ENCODE results near the gene SREBF2.

Gene SREBF2

GRCh38 chr22:41876675-41877074, 43.8 kb downstream of the SREBF2 start:
- DNase-seq (ENCODE audit: low spot score), result no peak

- no peak for DNase-seq (ENCODE audit: low spot score)
Observed at GRCh38 chr22:41880653-41881052, 47.7 kb downstream of the SREBF2 start.

GRCh38 chr22:41883400-41883799, 50.5 kb downstream of the SREBF2 start:
- DNase-seq (ENCODE audit: low spot score), result no peak

GRCh38 chr22:41885116-41885515, 52.2 kb downstream of the SREBF2 start:
- DNase-seq (ENCODE audit: low spot score), result no peak

GRCh38 chr22:41885516-41885915, 52.6 kb downstream of the SREBF2 start:
- DNase-seq (ENCODE audit: low spot score), result no peak

- no peak for DNase-seq (ENCODE audit: low spot score)
Observed at GRCh38 chr22:41888627-41889200, 55.8 kb downstream of the SREBF2 start.

GRCh38 chr22:41891407-41891806, 58.5 kb downstream of the SREBF2 start:
- no peak for DNase-seq (ENCODE audit: low spot score)

- DNase-seq (ENCODE audit: low spot score), result no peak
Observed at GRCh38 chr22:41892721-41893120, 59.8 kb downstream of the SREBF2 start.

- no peak for DNase-seq (ENCODE audit: low spot score)
Observed at GRCh38 chr22:41893591-41894375, 60.9 kb downstream of the SREBF2 start.

GRCh38 chr22:41898645-41899044, 65.7 kb downstream of the SREBF2 start:
- DNase-seq (ENCODE audit: low spot score), result no peak

GRCh38 chr22:41899110-41899509, 66.2 kb downstream of the SREBF2 start:
- DNase-seq (ENCODE audit: low spot score), result no peak

- no peak for DNase-seq (ENCODE audit: low spot score)
Observed at GRCh38 chr22:41899992-41900651, 67.2 kb downstream of the SREBF2 start.

- no peak for DNase-seq (ENCODE audit: low spot score)
Observed at GRCh38 chr22:41900652-41901312, 67.9 kb downstream of the SREBF2 start.

- no peak for DNase-seq (ENCODE audit: low spot score)
Observed at GRCh38 chr22:41902016-41902415, 69.1 kb downstream of the SREBF2 start.

- DNase-seq (ENCODE audit: low spot score), result no peak
Observed at GRCh38 chr22:41902932-41903421, 70.1 kb downstream of the SREBF2 start.

GRCh38 chr22:41904450-41905410, 71.8 kb downstream of the SREBF2 start:
- DNase-seq (ENCODE audit: low spot score), result no peak

- no peak for DNase-seq (ENCODE audit: low spot score)
Observed at GRCh38 chr22:41905411-41906202, 72.7 kb downstream of the SREBF2 start.

GRCh38 chr22:41906822-41907221, 73.9 kb downstream of the SREBF2 start:
- no peak for DNase-seq (ENCODE audit: low spot score)

- no peak for DNase-seq (ENCODE audit: low spot score)
Observed at GRCh38 chr22:41907436-41908401, 74.8 kb downstream of the SREBF2 start.
